Trophoblast cell (in vitro differentiated cells and primary cell): ENCODE measurements around the gene TEAD1.

Experiments
- DNase-seq, 2 donors: peaks; one replicate each; pipeline ENCODE4 v3.0.0-alpha.2; 2016
- H2AFZ ChIP-seq: 2 replicates; pipeline ENCODE4 v1.6.1; 2013; ENCODE audit warnings: low read length, moderate library complexity, mild to moderate bottlenecking; ENCODE audit not compliant: insufficient read depth, poor library complexity
- H2AK5ac ChIP-seq: 2 replicates; pipeline ENCODE4 v1.6.1; 2013; ENCODE audit warnings: mild to moderate bottlenecking, low read length
- H2BK120ac ChIP-seq: 2 replicates; pipeline ENCODE4 v1.6.1; 2013; ENCODE audit warnings: low read length, mild to moderate bottlenecking, moderate library complexity; ENCODE audit not compliant: insufficient read depth, poor library complexity
- H2BK12ac ChIP-seq: 2 replicates; pipeline ENCODE4 v1.6.1; 2013; ENCODE audit warnings: mild to moderate bottlenecking, low read length, moderate library complexity
- H2BK5ac ChIP-seq: 2 replicates; pipeline ENCODE4 v1.6.1; 2013; ENCODE audit warnings: low read length, low read depth, moderate library complexity, mild to moderate bottlenecking; ENCODE audit not compliant: poor library complexity
- H3K14ac ChIP-seq: 2 replicates; pipeline ENCODE4 v1.6.1; 2013; ENCODE audit warnings: mild to moderate bottlenecking, low read length
- H3K18ac ChIP-seq: 2 replicates; pipeline ENCODE4 v1.6.1; 2013; ENCODE audit warnings: mild to moderate bottlenecking, low read length
- H3K23ac ChIP-seq: 2 replicates; pipeline ENCODE4 v1.6.1; 2013; ENCODE audit warnings: low read length
- H3K27ac ChIP-seq: 2 replicates; pipeline ENCODE4 v1.5.1; 2013; ENCODE audit warnings: low read depth, mild to moderate bottlenecking, inconsistent platforms, low read length, moderate library complexity
- H3K27me3 ChIP-seq: 2 replicates; pipeline ENCODE4 v1.6.1; 2013; ENCODE audit warnings: inconsistent platforms, mild to moderate bottlenecking, low read length, moderate library complexity; ENCODE audit not compliant: insufficient read depth
- H3K36me3 ChIP-seq, 2 experiments: 1 replicate in 1 of 2; 2 replicates in 1 of 2; pipeline ENCODE4 v1.6.1; 2013; ENCODE audit warnings: low read length in 2 of 2, mild to moderate bottlenecking in 2 of 2, moderate library complexity in 1 of 2; ENCODE audit not compliant: insufficient read depth in 2 of 2, control insufficient read depth in 1 of 2
- H3K4ac ChIP-seq: 2 replicates; pipeline ENCODE4 v1.6.1; 2013; ENCODE audit warnings: low read depth, mild to moderate bottlenecking, low read length, moderate library complexity
- H3K4me1 ChIP-seq, 2 experiments: 1 replicate in 1 of 2; 2 replicates in 1 of 2; pipeline ENCODE4 v1.6.1; 2013; ENCODE audit warnings: low read length in 2 of 2, mild to moderate bottlenecking in 2 of 2, moderate library complexity in 1 of 2; ENCODE audit not compliant: insufficient read depth in 2 of 2, control insufficient read depth in 1 of 2
- H3K4me2 ChIP-seq: 2 replicates; pipeline ENCODE4 v1.6.1; 2013; ENCODE audit warnings: inconsistent platforms, mild to moderate bottlenecking, low read length, moderate library complexity
- H3K4me3 ChIP-seq: 2 replicates; pipeline ENCODE4 v1.5.1; 2013; ENCODE audit warnings: mild to moderate bottlenecking, low read depth, low read length, inconsistent platforms
- H3K79me1 ChIP-seq: one replicate; pipeline ENCODE4 v1.6.1; 2013; ENCODE audit warnings: low read length
- H3K79me2 ChIP-seq: 2 replicates; pipeline ENCODE4 v1.6.1; 2013; ENCODE audit warnings: low read length, mild to moderate bottlenecking; ENCODE audit not compliant: control insufficient read depth, insufficient read depth, poor library complexity
- H3K9ac ChIP-seq: 2 replicates; pipeline ENCODE4 v1.6.1; 2013; ENCODE audit warnings: mild to moderate bottlenecking, low read length
- H3K9me3 ChIP-seq: 2 replicates; pipeline ENCODE4 v1.6.1; 2013; ENCODE audit warnings: low read depth, mild to moderate bottlenecking, control low read depth, inconsistent platforms, low read length; ENCODE audit not compliant: insufficient read depth
- H4K12ac ChIP-seq: 2 replicates; pipeline ENCODE4 v1.6.1; 2013; ENCODE audit warnings: low read depth, mild to moderate bottlenecking, low read length, moderate library complexity
- H4K8ac ChIP-seq: 2 replicates; pipeline ENCODE4 v1.6.1; 2013; ENCODE audit warnings: low read depth, mild to moderate bottlenecking, low read length, moderate library complexity
- H4K91ac ChIP-seq: one replicate; pipeline ENCODE4 v1.6.1; 2013; ENCODE audit warnings: low read depth, mild to moderate bottlenecking, low read length, moderate library complexity
- WGBS: extraction: QIAGEN DNeasy Blood & Tissue Kit; methylation state at CpG from one replicate; pipeline ENCODE4 v1.1.7; 2013; ENCODE audit warnings: missing lambda C conversion rate; ENCODE audit not compliant: insufficient read length, insufficient coverage; ENCODE audit errors: extremely low coverage; 5-methylcytosine and 5-hydroxymethylcytosine counted together

TEAD1 gene

GRCh38 chr11:12860827-12861226 is 186.6 kb downstream of the TEAD1 start:
- Histone ChIP-seq H3K4ac (no peak overlapping the region), H3K9ac (no peak overlapping the region), H4K91ac (no peak overlapping the region), H3K36me3 (peaks cover 0 to 5% of the 10 kb centered on the region in 2 experiments), H3K4me2 (no peak overlapping the region), H2BK5ac (no peak overlapping the region), H3K27ac (no peak overlapping the region), H3K4me1 (peaks cover 9 to 16% of the 10 kb centered on the region in 2 experiments), H3K18ac (no peak overlapping the region), H4K12ac (no peak overlapping the region), H2BK12ac (no peak overlapping the region), H3K79me1 (peaks cover under 1% of the 10 kb centered on the region), H3K27me3 (no peaks in the 10 kb centered on the region), H3K79me2 (peaks cover 7% of the 10 kb centered on the region), H3K23ac (no peak overlapping the region), H3K9me3 (no peaks in the 10 kb centered on the region), H3K4me3 (no peak overlapping the region), H3K14ac (no peak overlapping the region), H2BK120ac (no peak overlapping the region), H2AK5ac (no peak overlapping the region), H4K8ac (no peak overlapping the region), H2AFZ (no peak overlapping the region)
- no peak for DNase-seq
- no CpG with 5 or more reads among the region's 2 CpGs for WGBS

GRCh38 chr11:12862696-12863469 is 188.7 kb downstream of the TEAD1 start:
- H4K12ac ChIP-seq: no peak overlapping the region
- WGBS: no CpG with 5 or more reads among the region's 13 CpGs
- peaks cover 8 to 12% of the 10 kb centered on the region in 2 experiments for H3K4me1 ChIP-seq

GRCh38 chr11:12863605-12864121 is 189.4 kb downstream of the TEAD1 start:
- WGBS: no CpG with 5 or more reads among the region's 9 CpGs
- H3K79me2 ChIP-seq: peaks cover 7% of the 10 kb centered on the region
- no peak overlapping the region for H3K23ac ChIP-seq

More at GRCh38 chr11:12862696-12863469, 188.7 kb downstream of the TEAD1 start:
- no peak overlapping the region for H2AFZ ChIP-seq
- H2BK120ac ChIP-seq: peak overlapping the region; percentile 19
- peaks cover 7% of the 10 kb centered on the region for H3K79me2 ChIP-seq
- no peak overlapping the region for H3K4ac ChIP-seq
- peak in 1 of 2 donors; percentile 42 for DNase-seq
- no peak overlapping the region for H3K9ac ChIP-seq
- H3K4me3 ChIP-seq: no peak overlapping the region
- H3K4me2 ChIP-seq: no peak overlapping the region
- H2BK5ac ChIP-seq: no peak overlapping the region
- H3K14ac ChIP-seq: no peak overlapping the region
- no peak overlapping the region for H2BK12ac ChIP-seq
- H2AK5ac ChIP-seq: no peak overlapping the region
- no peak overlapping the region for H4K91ac ChIP-seq
- no peak overlapping the region for H3K18ac ChIP-seq
- H3K27ac ChIP-seq: peak overlapping the region; percentile 12
- no peaks in the 10 kb centered on the region for H3K9me3 ChIP-seq
- H3K79me1 ChIP-seq: peaks cover 2% of the 10 kb centered on the region
- no peak overlapping the region for H3K23ac ChIP-seq
- no peak overlapping the region for H4K8ac ChIP-seq
- peaks cover 4 to 7% of the 10 kb centered on the region in 2 experiments for H3K36me3 ChIP-seq
- no peaks in the 10 kb centered on the region for H3K27me3 ChIP-seq

GRCh38 chr11:12864316-12865156 is 190.3 kb downstream of the TEAD1 start:
- Histone ChIP-seq H2AK5ac (no peak overlapping the region), H3K36me3 (peaks cover 5 to 7% of the 10 kb centered on the region in 2 experiments), H2BK120ac (peak overlapping the region; percentile 71), H3K4me2 (peak overlapping the region; percentile 55), H3K27me3 (no peaks in the 10 kb centered on the region), H3K27ac (peak overlapping the region; percentile 77), H3K4me3 (no peak overlapping the region), H3K79me1 (peaks cover 2% of the 10 kb centered on the region), H3K79me2 (peaks cover 5% of the 10 kb centered on the region), H3K18ac (no peak overlapping the region), H4K12ac (no peak overlapping the region), H4K91ac (peak overlapping the region; percentile 51), H2AFZ (no peak overlapping the region), H3K9ac (no peak overlapping the region), H3K4me1 (peaks cover 6 to 16% of the 10 kb centered on the region in 2 experiments), H4K8ac (no peak overlapping the region), H3K14ac (no peak overlapping the region), H3K9me3 (no peaks in the 10 kb centered on the region), H2BK12ac (no peak overlapping the region), H2BK5ac (no peak overlapping the region), H3K4ac (no peak overlapping the region), H3K23ac (no peak overlapping the region)
- WGBS: no CpG with 5 or more reads among the region's 13 CpGs
- peak; percentile 83 to 97 for DNase-seq

More at GRCh38 chr11:12863605-12864121, 189.4 kb downstream of the TEAD1 start:
- H3K4me2 ChIP-seq: no peak overlapping the region
- no peaks in the 10 kb centered on the region for H3K9me3 ChIP-seq
- H3K18ac ChIP-seq: no peak overlapping the region
- peaks cover 2% of the 10 kb centered on the region for H3K79me1 ChIP-seq
- peaks cover 5 to 7% of the 10 kb centered on the region in 2 experiments for H3K36me3 ChIP-seq
- no peak overlapping the region for H2BK12ac ChIP-seq
- no peaks in the 10 kb centered on the region for H3K27me3 ChIP-seq
- DNase-seq: no peak
- no peak overlapping the region for H2BK5ac ChIP-seq
- H3K4me1 ChIP-seq: peaks cover 8 to 12% of the 10 kb centered on the region in 2 experiments
- H3K27ac ChIP-seq: peak overlapping the region; percentile 72
- H3K9ac ChIP-seq: no peak overlapping the region
- no peak overlapping the region for H2AK5ac ChIP-seq
- H3K4ac ChIP-seq: no peak overlapping the region
- H3K14ac ChIP-seq: no peak overlapping the region
- H4K8ac ChIP-seq: no peak overlapping the region
- no peak overlapping the region for H4K91ac ChIP-seq
- no peak overlapping the region for H2AFZ ChIP-seq
- no peak overlapping the region for H4K12ac ChIP-seq
- H3K4me3 ChIP-seq: no peak overlapping the region
- peak overlapping the region; percentile 13 for H2BK120ac ChIP-seq
